Stomach (tissue), 4 donors: Measurements from ENCODE around the gene C12orf43.

Source experiments
- CTCF ChIP-seq, 7 experiments: fragments of 450-650 bp in 4 of 7; fragments of 200-600 bp in 3 of 7; sonication (generic) in 3 of 7; IDR thresholded peaks; one replicate each; pipeline ENCODE4 v1.5.1; 2016 to 2019; ENCODE audit warnings: antibody characterized with exemption in 7 of 7, control low read depth in 2 of 7, mild to moderate bottlenecking in 1 of 7
- POLR2A ChIP-seq, 4 donors: fragments of 450-650 bp; IDR thresholded peaks; one replicate each; pipeline ENCODE4 v1.6.1; 2016; ENCODE audit warnings: antibody characterized with exemption in 4 of 4, control low read depth in 2 of 4, mild to moderate bottlenecking in 1 of 4, moderate library complexity in 1 of 4
- POLR2AphosphoS5 ChIP-seq, 3 donors: sonication (generic); formaldehyde crosslinking; IDR thresholded peaks; one replicate each; pipeline ENCODE4 v1.6.1; 2016; ENCODE audit warnings: antibody characterized with exemption in 3 of 3

GRCh38 chr12:120982659-120983058 is 33.6 kb downstream of the C12orf43 start:
- TF ChIP-seq POLR2A (IDR thresholded peaks at IDR 0.05): no peak
- TF ChIP-seq CTCF (IDR thresholded peaks at IDR 0.05): no peak
- TF ChIP-seq POLR2AphosphoS5 (IDR thresholded peaks at IDR 0.05): no peak
